ENCODE results near the gene FRMD6.

GRCh38 chr14:51750542-51750941 is 98.8 kb downstream of the FRMD6 start:
- TF ChIP-seq EZH2 (IDR thresholded peaks at IDR 0.05; ENCODE audit: borderline replicate concordance, low read depth, low read length, severe bottlenecking): no peak
- TF ChIP-seq, protein P1, sequence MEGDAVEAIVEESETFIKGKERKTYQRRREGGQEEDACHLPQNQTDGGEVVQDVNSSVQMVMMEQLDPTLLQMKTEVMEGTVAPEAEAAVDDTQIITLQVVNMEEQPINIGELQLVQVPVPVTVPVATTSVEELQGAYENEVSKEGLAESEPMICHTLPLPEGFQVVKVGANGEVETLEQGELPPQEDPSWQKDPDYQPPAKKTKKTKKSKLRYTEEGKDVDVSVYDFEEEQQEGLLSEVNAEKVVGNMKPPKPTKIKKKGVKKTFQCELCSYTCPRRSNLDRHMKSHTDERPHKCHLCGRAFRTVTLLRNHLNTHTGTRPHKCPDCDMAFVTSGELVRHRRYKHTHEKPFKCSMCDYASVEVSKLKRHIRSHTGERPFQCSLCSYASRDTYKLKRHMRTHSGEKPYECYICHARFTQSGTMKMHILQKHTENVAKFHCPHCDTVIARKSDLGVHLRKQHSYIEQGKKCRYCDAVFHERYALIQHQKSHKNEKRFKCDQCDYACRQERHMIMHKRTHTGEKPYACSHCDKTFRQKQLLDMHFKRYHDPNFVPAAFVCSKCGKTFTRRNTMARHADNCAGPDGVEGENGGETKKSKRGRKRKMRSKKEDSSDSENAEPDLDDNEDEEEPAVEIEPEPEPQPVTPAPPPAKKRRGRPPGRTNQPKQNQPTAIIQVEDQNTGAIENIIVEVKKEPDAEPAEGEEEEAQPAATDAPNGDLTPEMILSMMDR (IDR thresholded peaks at IDR 0.05; ENCODE audit: borderline replicate concordance, extremely low read depth, low read length, poor library complexity, severe bottlenecking): peak; percentile 40

Data from DND-41 (cell line).